Stimulated activated CD4-positive, alpha-beta T cell treated with anti-CD3 and anti-CD28 coated beads, Interleukin-4, amount 100 ng/mL, for 48 hours (primary cell): ENCODE data around the gene GRB7.
"Not testable (repeated sequence)": the region's sequence is repeated elsewhere in the genome, so short reads cannot be mapped to it uniquely, and the experiment has no call there.

Experiments
- DNase-seq, 2 donors: peaks; one replicate each; pipeline ENCODE4 v3.0.0-alpha.2; 2020; ENCODE audit warnings: low read depth in 2 of 2

GRB7 gene

DNA sequence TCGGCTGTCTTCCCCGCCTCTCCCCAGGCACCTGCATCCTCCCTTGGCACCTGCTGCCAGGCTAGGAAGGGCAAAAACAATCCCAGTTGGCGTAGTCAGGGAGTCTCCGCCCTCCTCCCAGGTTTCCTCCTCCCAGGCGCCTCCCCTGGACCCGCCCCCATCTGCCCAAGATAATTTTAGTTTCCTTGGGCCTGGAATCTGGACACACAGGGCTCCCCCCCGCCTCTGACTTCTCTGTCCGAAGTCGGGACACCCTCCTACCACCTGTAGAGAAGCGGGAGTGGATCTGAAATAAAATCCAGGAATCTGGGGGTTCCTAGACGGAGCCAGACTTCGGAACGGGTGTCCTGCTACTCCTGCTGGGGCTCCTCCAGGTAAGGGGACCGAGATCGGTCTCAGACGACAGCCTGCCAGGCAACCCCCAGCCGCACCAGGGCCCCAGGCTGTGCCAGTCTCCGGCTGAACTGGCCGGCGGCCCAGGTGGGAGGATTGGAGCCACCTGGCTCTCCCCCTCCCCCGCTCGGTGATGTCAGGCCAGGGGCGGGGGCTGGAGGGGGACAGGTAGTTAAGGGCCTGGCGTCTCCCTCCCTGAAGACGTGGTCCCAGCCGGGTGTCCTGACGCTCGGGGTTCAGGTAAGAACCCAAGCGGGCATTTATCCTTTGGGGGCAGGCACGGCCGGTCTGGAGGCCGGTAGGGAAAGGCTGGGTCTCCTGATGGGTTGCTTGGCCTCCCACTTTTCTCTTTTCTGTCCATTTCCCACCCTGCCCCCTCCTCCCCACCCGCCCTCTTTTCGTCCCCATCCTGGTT is at the start of gene GRB7:
TSS of gene GRB7 (plus strand) at position 179 of the 808 bp plus-strand sequence. CDS start 4,364 bp downstream, outside the sequence.
- DNase-seq = no peak

- DNase-seq = no peak
Observed at GRCh38 chr17:39688475-39688835, 49.3 kb upstream of the GRB7 start.

DNA sequence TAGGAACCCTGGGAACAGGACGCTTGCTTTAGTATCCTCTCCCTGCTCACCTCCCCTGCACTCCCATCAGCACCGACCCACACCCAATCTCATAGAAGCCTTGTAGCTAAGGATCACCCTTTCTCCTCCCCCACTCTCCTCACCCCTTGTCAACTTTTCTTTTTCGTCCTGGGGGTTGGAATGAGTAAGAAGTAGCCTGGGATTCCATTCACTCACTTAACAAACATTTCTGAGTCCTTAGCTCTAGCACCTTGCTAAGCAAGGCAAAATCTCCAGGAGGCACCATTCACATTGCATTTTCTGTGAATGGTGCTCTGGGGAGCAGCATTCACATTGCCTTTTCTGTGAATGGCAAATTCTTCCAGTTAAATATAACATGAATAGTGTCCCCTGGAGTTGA is 48.8 kb upstream of the GRB7 start:
- no peak for DNase-seq

- DNase-seq = no peak
Observed at GRCh38 chr17:39694593-39694992, 43.1 kb upstream of the GRB7 start.

GRCh38 chr17:39695089-39695474 is 42.7 kb upstream of the GRB7 start:
- DNase-seq = no peak

DNA sequence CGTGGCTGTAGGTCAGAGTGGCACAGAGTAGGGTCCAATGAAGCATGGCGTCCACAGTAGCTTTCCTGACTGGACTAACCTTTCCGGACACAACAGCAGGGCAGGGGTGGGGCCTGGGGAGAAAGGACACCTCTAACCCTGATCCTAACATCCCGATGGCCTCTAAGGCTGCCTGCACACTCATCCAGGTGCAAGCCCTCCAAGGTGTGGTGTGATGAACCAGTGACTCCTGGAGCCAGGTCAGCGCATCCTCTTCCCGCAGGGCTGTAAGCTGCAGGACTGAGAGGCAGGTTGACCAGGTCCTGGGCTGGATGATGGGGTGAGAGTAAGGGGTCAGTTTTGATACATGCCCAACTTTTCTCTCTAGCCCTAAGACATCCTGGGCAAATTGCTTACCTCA is 41.0 kb upstream of the GRB7 start:
- no peak for DNase-seq

DNA sequence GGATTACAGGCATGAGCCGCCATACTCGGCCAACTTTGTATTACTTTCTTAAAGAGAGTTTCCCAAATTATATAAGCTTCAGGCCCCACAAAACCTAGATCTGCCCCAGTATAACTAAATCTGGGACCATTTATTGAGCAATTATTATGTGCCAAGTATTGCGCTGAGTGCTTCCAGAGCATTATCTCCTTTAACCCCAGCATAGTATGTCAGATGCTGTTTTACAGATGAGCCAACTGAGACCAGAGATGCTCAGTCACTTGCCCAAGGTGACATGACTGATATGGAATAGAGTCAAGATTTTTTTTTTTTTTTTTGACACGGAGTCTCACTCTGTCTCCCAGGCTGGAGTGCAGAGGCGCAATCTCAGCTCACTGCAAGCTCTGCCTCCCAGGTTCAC is 39.8 kb upstream of the GRB7 start:
- no peak for DNase-seq

DNA sequence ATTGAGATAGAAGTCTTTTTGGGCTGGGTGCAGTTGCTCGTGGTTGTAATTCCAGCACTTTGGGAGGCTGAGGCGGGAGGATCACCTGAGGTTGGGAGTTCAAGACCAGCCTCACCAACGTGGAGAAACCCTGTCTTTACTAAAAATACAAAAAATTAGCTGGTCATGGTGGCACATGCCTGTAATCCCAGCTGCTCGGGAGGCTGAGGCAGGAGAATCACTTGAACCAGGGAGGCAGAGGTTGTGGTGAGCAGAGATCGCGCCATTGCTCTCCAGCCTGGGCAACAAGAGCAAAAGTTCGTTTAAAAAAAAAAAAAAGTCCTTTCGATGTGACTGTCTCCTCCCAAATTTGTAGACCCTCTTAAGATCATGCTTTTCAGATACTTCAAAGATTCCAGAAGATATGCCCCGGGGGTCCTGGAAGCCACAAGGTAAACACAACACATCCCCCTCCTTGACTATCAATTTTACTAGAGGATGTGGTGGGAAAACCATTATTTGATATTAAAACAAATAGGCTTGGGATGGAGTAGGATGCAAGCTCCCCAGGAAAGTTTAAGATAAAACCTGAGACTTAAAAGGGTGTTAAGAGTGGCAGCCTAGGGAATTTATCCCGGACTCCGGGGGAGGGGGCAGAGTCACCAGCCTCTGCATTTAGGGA is 38.5 kb upstream of the GRB7 start:
- DNase-seq = not testable (repeated sequence)

DNA sequence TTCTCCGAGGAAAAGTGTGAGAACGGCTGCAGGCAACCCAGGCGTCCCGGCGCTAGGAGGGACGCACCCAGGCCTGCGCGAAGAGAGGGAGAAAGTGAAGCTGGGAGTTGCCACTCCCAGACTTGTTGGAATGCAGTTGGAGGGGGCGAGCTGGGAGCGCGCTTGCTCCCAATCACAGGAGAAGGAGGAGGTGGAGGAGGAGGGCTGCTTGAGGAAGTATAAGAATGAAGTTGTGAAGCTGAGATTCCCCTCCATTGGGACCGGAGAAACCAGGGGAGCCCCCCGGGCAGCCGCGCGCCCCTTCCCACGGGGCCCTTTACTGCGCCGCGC is 38.0 kb upstream of the GRB7 start, which contains the start of gene ERBB2:
TSS of gene ERBB2 (plus strand) at position 247 of the 330 bp plus-strand sequence. CDS start 175 bp downstream, outside the sequence.
- no peak for DNase-seq

DNA sequence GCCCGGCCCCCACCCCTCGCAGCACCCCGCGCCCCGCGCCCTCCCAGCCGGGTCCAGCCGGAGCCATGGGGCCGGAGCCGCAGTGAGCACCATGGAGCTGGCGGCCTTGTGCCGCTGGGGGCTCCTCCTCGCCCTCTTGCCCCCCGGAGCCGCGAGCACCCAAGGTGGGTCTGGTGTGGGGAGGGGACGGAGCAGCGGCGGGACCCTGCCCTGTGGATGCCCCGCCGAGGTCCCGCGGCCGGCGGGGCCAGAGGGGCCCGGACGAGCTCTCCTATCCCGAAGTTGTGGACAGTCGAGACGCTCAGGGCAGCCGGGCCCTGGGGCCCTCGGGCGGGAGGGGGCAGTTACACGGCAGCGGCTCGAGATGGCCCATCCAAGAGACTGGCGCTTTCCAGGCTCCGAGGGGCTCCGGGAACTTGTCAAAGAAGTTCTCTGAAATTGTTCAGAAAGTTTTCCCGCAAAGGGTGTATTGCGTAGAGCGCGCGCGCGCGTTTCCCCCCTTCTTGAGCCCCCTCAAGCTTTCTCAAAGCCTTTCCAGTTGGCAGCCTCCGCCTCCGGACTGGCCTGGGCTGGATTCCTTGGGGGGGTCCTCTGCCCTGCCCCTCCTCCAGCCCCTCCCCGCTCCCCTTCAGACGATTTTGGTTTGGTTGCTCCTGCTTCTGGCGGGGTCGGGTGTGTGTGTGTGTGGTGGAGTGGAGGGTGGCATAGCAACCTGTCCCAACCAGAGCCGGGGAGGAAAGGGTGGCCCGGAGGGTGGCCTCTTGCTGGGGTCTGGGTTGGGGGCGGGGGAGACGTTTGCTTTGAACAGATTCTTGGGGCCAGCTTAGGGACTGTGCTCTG is 37.4 kb upstream of the GRB7 start:
- no peak for DNase-seq

DNA sequence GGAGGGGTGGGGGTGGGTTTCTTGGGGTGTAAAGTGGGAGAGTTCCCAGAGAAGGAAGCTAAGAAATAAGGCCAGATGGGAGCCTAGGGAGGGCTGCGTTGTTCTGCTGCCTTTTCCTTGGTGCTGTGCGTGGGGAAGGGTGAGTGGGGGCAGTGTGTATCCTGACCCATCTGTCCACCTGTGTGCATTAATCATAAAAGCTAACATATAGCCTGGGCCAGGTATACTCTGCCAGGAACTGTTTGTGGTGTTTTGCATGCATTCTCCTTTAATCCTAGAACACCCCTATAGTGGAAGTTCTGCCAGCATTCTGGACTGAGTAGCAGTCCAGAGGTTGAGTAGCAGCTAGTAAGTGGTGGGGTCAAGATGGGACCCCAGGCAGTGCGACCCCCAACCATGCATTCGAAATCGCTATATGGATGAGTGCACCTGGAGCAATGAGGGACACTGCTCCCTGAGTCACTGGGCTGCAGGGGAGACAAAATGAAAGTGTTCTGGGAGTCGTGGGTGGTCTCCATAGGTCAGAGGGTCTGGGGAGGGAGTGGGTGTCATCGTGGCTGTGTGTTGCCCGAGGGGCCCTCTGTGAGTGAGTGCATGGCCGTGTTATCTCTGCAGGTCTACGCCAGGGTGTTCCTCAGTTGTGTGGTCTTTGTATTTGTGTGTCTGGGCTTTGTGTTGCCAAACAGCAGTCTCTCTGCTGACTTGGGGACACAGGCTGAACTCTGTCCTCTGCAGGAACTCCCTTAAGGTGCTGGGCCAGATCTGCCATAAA is 36.5 kb upstream of the GRB7 start:
- DNase-seq = no peak

- DNase-seq = no peak
Observed at GRCh38 chr17:39701784-39702422, 35.8 kb upstream of the GRB7 start.

- no peak for DNase-seq
Observed at GRCh38 chr17:39702901-39703893, 34.5 kb upstream of the GRB7 start.

DNA sequence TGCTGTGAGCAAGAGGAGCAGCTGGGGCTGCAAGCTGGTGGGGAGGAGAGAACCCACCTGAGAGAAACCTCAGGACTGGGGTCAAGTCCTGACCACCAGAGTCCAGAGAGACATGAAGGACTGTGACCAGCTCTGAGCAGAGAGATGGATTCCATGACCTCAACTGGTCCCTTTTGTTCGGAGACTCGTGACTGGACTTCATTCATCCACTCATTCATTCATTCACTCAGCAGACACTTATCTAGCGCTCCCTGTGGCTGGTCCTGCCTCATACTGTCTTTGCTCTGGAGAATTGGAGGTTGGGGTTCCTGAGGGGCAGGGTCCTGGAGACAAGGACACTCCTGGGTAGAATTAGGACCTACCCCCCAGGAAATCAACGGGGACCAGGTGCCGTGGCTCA is 33.8 kb upstream of the GRB7 start:
- DNase-seq = no peak

GRCh38 chr17:39704821-39705551 is 32.8 kb upstream of the GRB7 start:
- no peak for DNase-seq

- DNase-seq = no peak
Observed at GRCh38 chr17:39705786-39706348, 31.9 kb upstream of the GRB7 start.

- no peak for DNase-seq
Observed at GRCh38 chr17:39706383-39706782, 31.4 kb upstream of the GRB7 start.

- no peak for DNase-seq
Observed at GRCh38 chr17:39706921-39707337, 30.8 kb upstream of the GRB7 start.
